Effector CD4-positive, alpha-beta T cell (primary cell): Measurements from ENCODE around the gene CERK.

Experiments
- DNase-seq: peaks from one replicate; pipeline ENCODE4 v3.0.0-alpha.2; 2020

Gene CERK

GRCh38 chr22:46697811-46698515, 40.1 kb downstream of the CERK start:
- DNase-seq: no peak

- DNase-seq: no peak
These were observed 41.4 kb downstream of the CERK start for GRCh38 chr22:46696614-46697013.

GRCh38 chr22:46696229-46696518, 41.9 kb downstream of the CERK start:
- DNase-seq: no peak

- no peak for DNase-seq
These were observed 42.5 kb downstream of the CERK start for GRCh38 chr22:46695346-46696228.

- no peak for DNase-seq
These were observed 43.5 kb downstream of the CERK start for GRCh38 chr22:46694416-46695170.

GRCh38 chr22:46693634-46694415, 44.2 kb downstream of the CERK start:
- no peak for DNase-seq

- no peak for DNase-seq
These were observed 46.5 kb downstream of the CERK start for GRCh38 chr22:46691571-46691970.

GRCh38 chr22:46690146-46690545, 47.9 kb downstream of the CERK start:
- DNase-seq: no peak

- no peak for DNase-seq
These were observed 49.1 kb downstream of the CERK start for GRCh38 chr22:46688949-46689348.

GRCh38 chr22:46687460-46687859, 50.6 kb downstream of the CERK start:
- no peak for DNase-seq

- DNase-seq: no peak
These were observed 51.0 kb downstream of the CERK start for GRCh38 chr22:46687048-46687444.

- DNase-seq: no peak
These were observed 51.6 kb downstream of the CERK start for GRCh38 chr22:46686221-46687047.

GRCh38 chr22:46684706-46685105, 53.3 kb downstream of the CERK start:
- no peak for DNase-seq

- no peak for DNase-seq
These were observed 55.9 kb downstream of the CERK start for GRCh38 chr22:46682011-46682731.

GRCh38 chr22:46681010-46681409, 57.0 kb downstream of the CERK start:
- no peak for DNase-seq

GRCh38 chr22:46679706-46680269, 58.3 kb downstream of the CERK start:
- DNase-seq: no peak

- no peak for DNase-seq
These were observed 59.0 kb downstream of the CERK start for GRCh38 chr22:46678785-46679700.

- DNase-seq: no peak
These were observed 59.9 kb downstream of the CERK start for GRCh38 chr22:46678003-46678657.
